Lung microvascular endothelial cell (primary cell): ENCODE measurements around the gene ZSWIM6. TPM values are rescaled to one million over a fixed set of nuclear protein-coding genes. Genes with fewer than 3 reads are reported as not detected.
"Not testable (repeated sequence)": the region's sequence is repeated elsewhere in the genome, so short reads cannot be mapped to it uniquely, and the experiment has no call there.

Source experiments
- DNase-seq, 2 donors: peaks; one replicate each; pipeline versions ENCODE4 v3.0.0 to v3.0.0-alpha.2; 2010; ENCODE audit warnings: low read depth in 2 of 2
- total RNA-seq: library from RNA; depleted of rRNA; stranded (reverse); fragments of >200 nt; gene quantifications from 2 replicates; pipeline ENCODE4 v1.2.1, GENCODE V29; 2014

Gene ZSWIM6
- total RNA-seq, 1 donor from 2014 or later, result 13.9 TPM

- no peak for DNase-seq
Observed at GRCh38 chr5:61405511-61406295, 73.6 kb downstream of the ZSWIM6 start.

- not testable (repeated sequence) for DNase-seq
Observed at GRCh38 chr5:61406497-61406896, 74.4 kb downstream of the ZSWIM6 start.

GRCh38 chr5:61407706-61408270 lies 75.7 kb downstream of the ZSWIM6 start:
- no peak for DNase-seq

- DNase-seq, result peak; percentile 100
Observed at GRCh38 chr5:61408476-61409168, 76.6 kb downstream of the ZSWIM6 start.

- peak; percentile 55 to 88 for DNase-seq
Observed at GRCh38 chr5:61409568-61409967, 77.5 kb downstream of the ZSWIM6 start.

- no peak for DNase-seq
Observed at GRCh38 chr5:61410811-61411210, 78.8 kb downstream of the ZSWIM6 start.

- no peak for DNase-seq
Observed at GRCh38 chr5:61412361-61412760, 80.3 kb downstream of the ZSWIM6 start.

- not testable (repeated sequence) for DNase-seq
Observed at GRCh38 chr5:61413205-61413604, 81.1 kb downstream of the ZSWIM6 start.

- no peak for DNase-seq
Observed at GRCh38 chr5:61414806-61415205, 82.7 kb downstream of the ZSWIM6 start.

- DNase-seq, result no peak
Observed at GRCh38 chr5:61416010-61416409, 84.0 kb downstream of the ZSWIM6 start.

- DNase-seq, result no peak
Observed at GRCh38 chr5:61416420-61416819, 84.4 kb downstream of the ZSWIM6 start.

- no peak for DNase-seq
Observed at GRCh38 chr5:61417340-61417739, 85.3 kb downstream of the ZSWIM6 start.

GRCh38 chr5:61417851-61418250 lies 85.8 kb downstream of the ZSWIM6 start:
- no peak for DNase-seq

- no peak for DNase-seq
Observed at GRCh38 chr5:61419106-61419505, 87.0 kb downstream of the ZSWIM6 start.

GRCh38 chr5:61420016-61420415 lies 88.0 kb downstream of the ZSWIM6 start:
- no peak for DNase-seq

GRCh38 chr5:61421262-61421661 lies 89.2 kb downstream of the ZSWIM6 start:
- not testable (repeated sequence) for DNase-seq

- DNase-seq, result no peak
Observed at GRCh38 chr5:61423487-61424145, 91.6 kb downstream of the ZSWIM6 start.

- DNase-seq, result no peak
Observed at GRCh38 chr5:61425918-61426317, 93.9 kb downstream of the ZSWIM6 start.

- DNase-seq, result no peak
Observed at GRCh38 chr5:61429906-61430305, 97.8 kb downstream of the ZSWIM6 start.

- DNase-seq, result no peak
Observed at GRCh38 chr5:61431923-61432620, 100.0 kb downstream of the ZSWIM6 start.

- DNase-seq, result no peak
Observed at GRCh38 chr5:61435368-61435767, 103.3 kb downstream of the ZSWIM6 start.
